B cell (primary cell): Measurements from ENCODE around the gene ANAPC5. TPM values are rescaled to one million over a fixed set of nuclear protein-coding genes. Genes with fewer than 3 reads are reported as not detected.

ENCODE experiments used
- ATAC-seq: fragments of 200-7000 bp; cut with Tn5 transposase; one replicate; pipeline ENCODE4 v1.10.0; 2021; ENCODE audit warnings: low read depth, mild to moderate bottlenecking, moderate number of reproducible peaks, moderate library complexity
- CTCF ChIA-PET: fragments of 350-600 bp; sonication (Branson Sonifier 250); formaldehyde crosslinking; loops from one replicate; lab custom pipeline; 2021; ENCODE audit warnings: antibody characterized with exemption, inconsistent platforms; lab: Charles Lee
- POLR2A ChIA-PET: fragments of 350-600 bp; sonication (Branson Sonifier 250); formaldehyde crosslinking; loops from one replicate; lab custom pipeline; 2021; ENCODE audit warnings: antibody characterized with exemption; lab: Charles Lee
- DNase-seq: peaks from one replicate; pipeline ENCODE4 v3.0.0; 2013
- H2AFZ ChIP-seq: 2 replicates; pipeline ENCODE4 v1.6.1; 2012; ENCODE audit warnings: mild to moderate bottlenecking, low read depth, low read length; ENCODE audit not compliant: insufficient read depth, poor library complexity, severe bottlenecking
- H3K27ac ChIP-seq, 2 donors: 1 replicate in 1 of 2; 2 replicates in 1 of 2; pipeline ENCODE4 v1.5.1; 2012 to 2013; ENCODE audit warnings: low read length in 2 of 2, mild to moderate bottlenecking in 2 of 2, moderate library complexity in 1 of 2
- H3K27me3 ChIP-seq, 4 experiments: fragments of 200-600 bp in 1 of 4; sonication (generic) in 1 of 4; replicated peaks in 1 of 4; 1 replicate in 2 of 4; 2 replicates in 2 of 4; pipeline versions ENCODE4 v1.6.1 to v1.7.0; 2013 to 2016; ENCODE audit warnings: low read length in 3 of 4, mild to moderate bottlenecking in 2 of 4, mixed read lengths in 1 of 4, moderate library complexity in 1 of 4; ENCODE audit not compliant: insufficient read depth in 4 of 4, control insufficient read depth in 3 of 4; ENCODE audit errors: control extremely low read depth in 1 of 4
- H3K36me3 ChIP-seq, 2 experiments: replicated peaks in 1 of 2; 1 replicate in 1 of 2; 2 replicates in 1 of 2; pipeline versions ENCODE4 v1.6.1 to v1.7.1; 2013; ENCODE audit warnings: low read length in 1 of 2; ENCODE audit not compliant: insufficient read depth in 2 of 2, control insufficient read depth in 1 of 2; ENCODE audit errors: control extremely low read depth in 1 of 2, extremely low read depth in 1 of 2
- H3K4me1 ChIP-seq, 2 donors: fragments of 200-600 bp in 1 of 2; sonication (generic) in 1 of 2; 1 replicate in 1 of 2; 2 replicates in 1 of 2; pipeline versions ENCODE4 v1.5.1 to v1.6.1; 2013 to 2017; ENCODE audit warnings: low read length in 2 of 2; ENCODE audit not compliant: control insufficient read depth in 2 of 2, insufficient read depth in 2 of 2
- H3K4me2 ChIP-seq: replicated peaks from 2 replicates; pipeline ENCODE3; 2012; ENCODE audit warnings: mild to moderate bottlenecking, low read depth, low read length; ENCODE audit not compliant: poor library complexity, severe bottlenecking
- H3K4me3 ChIP-seq, 5 experiments: fragments of 200-600 bp in 1 of 5; sonication (generic) in 1 of 5; 1 replicate in 3 of 5; 2 replicates in 2 of 5; pipeline versions ENCODE4 v1.5.1 to v1.7.0; 2011 to 2016; ENCODE audit warnings: low read length in 4 of 5, mild to moderate bottlenecking in 4 of 5, low read depth in 2 of 5, control low read depth in 1 of 5, moderate library complexity in 1 of 5; ENCODE audit not compliant: insufficient read depth in 1 of 5; ENCODE audit errors: control extremely low read depth in 1 of 5, extremely low read depth in 1 of 5
- H3K79me2 ChIP-seq: fragments of 200-600 bp; sonication (generic); one replicate; pipeline ENCODE4 v1.6.0; 2016; ENCODE audit warnings: low read length; ENCODE audit not compliant: control insufficient read depth, insufficient read depth
- H3K9ac ChIP-seq: fragments of 200-600 bp; sonication (generic); 2 replicates; pipeline ENCODE4 v1.6.1; 2017; ENCODE audit warnings: mild to moderate bottlenecking, low read length, moderate library complexity
- H3K9me3 ChIP-seq, 3 donors: one replicate each; pipeline versions ENCODE4 v1.6.1 to v1.7.1; 2013; ENCODE audit warnings: low read length in 2 of 3; ENCODE audit not compliant: control insufficient read depth in 2 of 3, insufficient read depth in 1 of 3; ENCODE audit errors: control extremely low read depth in 1 of 3
- H4K20me1 ChIP-seq: 2 replicates; pipeline ENCODE4 v1.6.0; 2012; ENCODE audit warnings: mild to moderate bottlenecking, low read length; ENCODE audit not compliant: insufficient read depth, control insufficient read depth, poor library complexity, severe bottlenecking
- H3K27ac Mint-ChIP-seq: one replicate; pipeline ENCODE4 v1.8.0; 2021; ENCODE audit warnings: mixed read lengths
- H3K27me3 Mint-ChIP-seq: one replicate; pipeline ENCODE4 v1.8.0; 2021; ENCODE audit warnings: mixed read lengths
- H3K4me1 Mint-ChIP-seq: one replicate; pipeline ENCODE4 v1.8.0; 2021; ENCODE audit warnings: mixed read lengths
- H3K4me3 Mint-ChIP-seq: one replicate; pipeline ENCODE4 v1.8.0; 2021; ENCODE audit warnings: mixed read lengths
- H3K9me3 Mint-ChIP-seq: one replicate; pipeline ENCODE4 v1.8.0; 2022; ENCODE audit warnings: mixed read lengths; ENCODE audit not compliant: insufficient read depth
- CTCF ChIP-seq: fragments of 200-600 bp; IDR thresholded peaks from one replicate; pipeline ENCODE4 v1.8.0; 2022; ENCODE audit warnings: antibody characterized with exemption, mild to moderate bottlenecking
- EZH2 ChIP-seq: IDR thresholded peaks from 2 replicates; pipeline ENCODE4 v1.6.1; 2012; ENCODE audit warnings: borderline replicate concordance, low read depth, mild to moderate bottlenecking, moderate library complexity, low read length; ENCODE audit not compliant: insufficient read depth, poor library complexity, severe bottlenecking
- WGBS: methylation state at CpG from one replicate; pipeline ENCODE4 v1.1.5; 2013; ENCODE audit warnings: missing lambda C conversion rate; ENCODE audit not compliant: insufficient coverage; 5-methylcytosine and 5-hydroxymethylcytosine counted together
- intact Hi-C: fragments of 100-400 bp; cut with micrococcal nuclease; formaldehyde crosslinking; loops from one replicate; pipeline ENCODE4 v1.10.0; 2022
- polyA plus RNA-seq: library from polyadenylated mRNA; depleted of rRNA; stranded (reverse); fragments of >200 nt; gene quantifications from 2 replicates; pipeline ENCODE4 v1.2.3, GENCODE V29; 2012
- total RNA-seq, 2 donors: library from RNA; stranded (reverse); fragments of 120-200 nt in 1 of 2; gene quantifications; 1 replicate in 1 of 2; 2 replicates in 1 of 2; pipeline versions ENCODE4 v1.2.3 to v1.2.4, GENCODE V29; 2013 to 2022

Gene ANAPC5
- total and polyA plus RNA-seq, 2 donors (not counting 1 experiment from before 2014, with no cell fraction given) = 150 to 171 TPM

- no peaks in the 10 kb centered on the region for H3K27me3 Mint-ChIP-seq
- ATAC-seq (no peak), DNase-seq (no peak)
- Histone ChIP-seq H2AFZ (no peak overlapping the region), H3K9me3 (no peaks in the 10 kb centered on the region), H3K4me3 (no peak overlapping the region), H3K79me2 (peaks cover 21% of the 10 kb centered on the region), H3K36me3 (peaks cover 3 to 70% of the 10 kb centered on the region in 2 experiments), H4K20me1 (peaks cover 5% of the 10 kb centered on the region), H3K27me3 (no peaks in the 10 kb centered on the region), H3K27ac (no peak overlapping the region), H3K4me2 (no peak overlapping the region), H3K9ac (no peak overlapping the region), H3K4me1 (no peaks in the 10 kb centered on the region)
- no peak overlapping the region for H3K27ac Mint-ChIP-seq
- CTCF ChIA-PET = interaction anchor here (0.7 to 1.4 kb wide), 2 partner anchors 9 to 47 kb away, joined by 4 to 5 read pairs; no protein-coding TSS in a partner anchor
- POLR2A ChIA-PET = no interaction called here
- intact Hi-C loops = no loop called here
- no peak overlapping the region for H3K4me3 Mint-ChIP-seq
- TF ChIP-seq CTCF (no peak), EZH2 (no peak)
- H3K9me3 Mint-ChIP-seq = no peaks in the 10 kb centered on the region
- WGBS = 85% methylated on average over 3 of the region's 3 CpGs
- H3K4me1 Mint-ChIP-seq = peaks cover 1% of the 10 kb centered on the region
These were observed 7.7 kb downstream of the ANAPC5 start for GRCh38 chr12:121344506-121344905.

- H3K27ac ChIP-seq = no peak overlapping the region
- H3K79me2 ChIP-seq = peaks cover 13% of the 10 kb centered on the region
- H2AFZ ChIP-seq = no peak overlapping the region
- ATAC-seq (no peak), DNase-seq (no peak)
- 97% methylated on average over 4 of the region's 4 CpGs for WGBS
- no peak overlapping the region for H3K4me3 ChIP-seq
- no peaks in the 10 kb centered on the region for H3K4me1 ChIP-seq
- H3K9me3 ChIP-seq = no peaks in the 10 kb centered on the region
- no peak overlapping the region for H3K27ac Mint-ChIP-seq
- H3K27me3 Mint-ChIP-seq = no peaks in the 10 kb centered on the region
- peaks cover 9 to 68% of the 10 kb centered on the region in 2 experiments for H3K36me3 ChIP-seq
- H3K4me2 ChIP-seq = no peak overlapping the region
- ChIA-PET POLR2A (no interaction called here), CTCF (interaction anchor here (0.9 to 8.8 kb wide), 2 partner anchors 105 to 126 kb away, joined by 3 to 115 read pairs; no protein-coding TSS in a partner anchor)
- H3K4me3 Mint-ChIP-seq = no peak overlapping the region
- H3K9me3 Mint-ChIP-seq = no peaks in the 10 kb centered on the region
- no peaks in the 10 kb centered on the region for H3K27me3 ChIP-seq
- no peak overlapping the region for H3K9ac ChIP-seq
- H4K20me1 ChIP-seq = peaks cover 11% of the 10 kb centered on the region
- intact Hi-C loops = no loop called here
- peaks cover 3% of the 10 kb centered on the region for H3K4me1 Mint-ChIP-seq
- no peak for TF ChIP-seq EZH2
These were observed 14.8 kb downstream of the ANAPC5 start for GRCh38 chr12:121337416-121337815.
